ENCODE measurements around the gene CKS1B. TPM values are rescaled to one million over a fixed set of nuclear protein-coding genes. Genes with fewer than 3 reads are reported as not detected.

The CKS1B gene
- total RNA-seq, 3 donors from 2014 or later: 26.8 to 52.4 (median 29.3) TPM

DNA sequence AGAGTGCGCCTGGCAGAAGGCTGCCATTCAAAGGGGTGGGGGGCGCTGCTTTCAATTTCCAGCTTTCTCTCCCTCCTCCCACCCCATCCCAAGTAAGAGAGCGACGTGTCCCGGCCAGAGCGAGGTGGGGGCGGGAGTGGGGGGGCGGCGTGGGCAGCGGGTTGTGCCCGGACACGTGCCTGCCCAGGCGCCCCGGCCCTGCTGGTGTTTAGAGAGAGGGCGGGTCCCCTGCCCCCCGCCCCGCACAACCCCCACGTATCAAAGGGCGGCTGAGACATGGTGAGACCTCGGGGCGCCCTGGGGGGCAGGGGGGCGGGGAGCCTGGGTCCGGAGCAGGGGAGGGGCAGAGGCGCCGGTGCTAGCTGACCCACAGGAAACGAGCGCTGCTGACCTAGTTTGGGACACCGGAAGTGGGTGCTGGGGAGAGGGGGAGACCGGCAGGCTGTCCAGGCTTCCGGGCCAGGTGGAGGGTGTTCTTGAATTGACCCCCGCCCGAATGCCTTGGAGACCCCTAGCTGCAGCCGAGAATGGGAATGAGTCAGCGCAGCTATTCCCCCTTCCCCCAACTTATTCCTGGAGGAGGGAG, 29.4 kb downstream of the CKS1B start:
- Histone ChIP-seq H3K9me3 (no peaks in the 10 kb centered on the region), H3K36me3 (ENCODE audit: low read depth) (no peaks in the 10 kb centered on the region), H3K4me1 (ENCODE audit: low read depth) (peaks cover 58% of the 10 kb centered on the region), H3K4me3 (peak overlapping the region; percentile 84)
- TF ChIP-seq, protein P1, sequence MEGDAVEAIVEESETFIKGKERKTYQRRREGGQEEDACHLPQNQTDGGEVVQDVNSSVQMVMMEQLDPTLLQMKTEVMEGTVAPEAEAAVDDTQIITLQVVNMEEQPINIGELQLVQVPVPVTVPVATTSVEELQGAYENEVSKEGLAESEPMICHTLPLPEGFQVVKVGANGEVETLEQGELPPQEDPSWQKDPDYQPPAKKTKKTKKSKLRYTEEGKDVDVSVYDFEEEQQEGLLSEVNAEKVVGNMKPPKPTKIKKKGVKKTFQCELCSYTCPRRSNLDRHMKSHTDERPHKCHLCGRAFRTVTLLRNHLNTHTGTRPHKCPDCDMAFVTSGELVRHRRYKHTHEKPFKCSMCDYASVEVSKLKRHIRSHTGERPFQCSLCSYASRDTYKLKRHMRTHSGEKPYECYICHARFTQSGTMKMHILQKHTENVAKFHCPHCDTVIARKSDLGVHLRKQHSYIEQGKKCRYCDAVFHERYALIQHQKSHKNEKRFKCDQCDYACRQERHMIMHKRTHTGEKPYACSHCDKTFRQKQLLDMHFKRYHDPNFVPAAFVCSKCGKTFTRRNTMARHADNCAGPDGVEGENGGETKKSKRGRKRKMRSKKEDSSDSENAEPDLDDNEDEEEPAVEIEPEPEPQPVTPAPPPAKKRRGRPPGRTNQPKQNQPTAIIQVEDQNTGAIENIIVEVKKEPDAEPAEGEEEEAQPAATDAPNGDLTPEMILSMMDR (IDR thresholded peaks at IDR 0.05): no peak
- intact Hi-C loops (cut with DNase I, micrococcal nuclease): no loop called here
- ATAC-seq: no peak
- DNase-seq: peak; percentile 75 to 88 (median 83)

GRCh38 chr1:155004352-155005075, 30.0 kb downstream of the CKS1B start:
- no peaks in the 10 kb centered on the region for H3K36me3 ChIP-seq (ENCODE audit: low read depth)
- H3K4me3 ChIP-seq: peak overlapping the region; percentile 84
- H3K9me3 ChIP-seq: no peaks in the 10 kb centered on the region
- TF ChIP-seq, protein P1 (IDR thresholded peaks at IDR 0.05): no peak
- DNase-seq: peak in 2 of 3 donors; percentile 53 to 63
- ATAC-seq: no peak
- H3K4me1 ChIP-seq (ENCODE audit: low read depth): peaks cover 54% of the 10 kb centered on the region
- intact Hi-C loops (cut with DNase I, micrococcal nuclease): no loop called here

DNA sequence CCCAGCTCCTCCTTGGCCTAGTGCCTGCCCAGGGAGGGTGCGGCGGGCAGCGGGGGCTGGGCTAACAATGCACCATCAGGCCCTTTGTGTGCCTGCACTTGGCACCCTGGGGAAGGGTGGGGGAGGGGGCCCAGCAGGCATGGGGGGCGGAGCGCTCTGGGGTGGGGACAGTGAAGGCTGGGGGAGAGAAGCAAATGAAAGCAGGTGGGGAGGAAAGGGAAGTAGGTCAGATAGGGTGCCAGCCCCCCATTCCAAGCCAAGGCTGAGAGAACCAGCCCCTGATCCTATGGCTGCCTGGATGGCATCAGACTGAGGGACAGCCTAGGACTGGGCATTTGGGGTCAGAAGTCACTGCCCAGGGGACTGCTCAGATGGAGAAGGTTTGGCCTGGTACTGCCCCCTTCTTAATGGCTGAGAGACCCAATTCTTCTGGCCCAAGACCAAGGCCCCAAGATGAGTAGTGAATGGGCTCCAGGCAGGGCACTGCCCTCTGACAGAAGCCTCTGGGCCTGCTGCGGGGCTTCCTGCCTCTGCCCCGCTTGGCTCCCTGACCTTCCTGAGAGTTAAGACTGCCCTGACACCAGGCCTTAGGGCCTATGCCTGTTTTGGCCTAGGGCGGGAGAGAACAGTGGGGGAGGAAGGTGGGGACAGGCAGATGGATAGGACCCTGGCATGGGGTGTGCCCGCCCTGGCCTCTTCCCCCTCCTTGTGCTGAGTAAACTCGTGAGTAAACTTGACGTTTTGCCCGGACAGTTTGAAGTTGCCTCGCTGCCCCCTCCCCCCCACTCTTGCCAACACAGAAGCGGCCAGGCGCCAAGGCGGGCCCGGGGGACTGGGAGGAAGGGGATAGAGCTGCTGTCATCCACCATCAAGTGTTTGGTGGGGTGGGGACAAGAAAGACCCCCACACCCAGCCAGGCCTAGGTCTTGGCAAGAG, 30.9 kb downstream of the CKS1B start:
- Histone ChIP-seq H3K9me3 (no peaks in the 10 kb centered on the region), H3K4me3 (no peak overlapping the region), H3K4me1 (ENCODE audit: low read depth) (peaks cover 54% of the 10 kb centered on the region), H3K36me3 (ENCODE audit: low read depth) (no peaks in the 10 kb centered on the region)
- ATAC-seq: peak; percentile 8
- intact Hi-C loops (cut with DNase I, micrococcal nuclease): no loop called here
- TF ChIP-seq, protein P1 (IDR thresholded peaks at IDR 0.05): no peak
- peak; percentile 86 to 90 (median 87) for DNase-seq

GRCh38 chr1:155006601-155007101, 32.2 kb downstream of the CKS1B start:
- TF ChIP-seq, protein P1 (IDR thresholded peaks at IDR 0.05): no peak
- no peaks in the 10 kb centered on the region for H3K36me3 ChIP-seq (ENCODE audit: low read depth)
- peaks cover 66% of the 10 kb centered on the region for H3K4me1 ChIP-seq (ENCODE audit: low read depth)
- ATAC-seq: no peak
- intact Hi-C loops (cut with DNase I, micrococcal nuclease): no loop called here
- H3K4me3 ChIP-seq: no peak overlapping the region
- H3K9me3 ChIP-seq: no peaks in the 10 kb centered on the region
- DNase-seq: peak in 1 of 3 donors; percentile 62

DNA sequence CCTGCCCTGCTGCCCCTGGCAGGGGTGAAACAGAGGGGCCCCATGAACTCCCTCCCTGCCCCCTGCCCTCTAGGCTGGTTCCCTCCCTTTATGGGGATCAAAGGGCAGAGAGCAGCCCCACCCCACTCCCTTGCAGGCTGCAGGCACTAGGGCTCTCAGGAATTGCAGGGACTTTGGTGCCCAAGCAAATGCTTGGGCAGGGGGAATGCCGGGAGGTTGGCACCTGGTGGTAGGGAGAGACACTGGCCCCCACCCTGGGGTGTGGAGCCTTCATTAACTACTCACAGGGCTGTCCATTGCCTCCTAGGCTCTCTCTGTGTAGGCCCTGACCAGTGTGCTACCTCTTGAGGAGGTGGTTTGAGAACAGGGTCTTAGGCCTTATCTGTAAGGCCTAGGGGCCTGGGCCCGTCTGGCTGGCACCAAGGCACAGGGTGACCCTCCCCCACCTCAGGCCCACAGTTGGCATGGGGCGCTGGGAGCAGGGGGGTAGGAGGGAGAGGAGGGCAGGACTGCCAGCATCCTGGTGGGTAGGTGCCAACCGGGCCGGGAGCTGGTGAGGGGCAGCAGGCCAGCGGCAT, 32.9 kb downstream of the CKS1B start:
- intact Hi-C loops (cut with DNase I, micrococcal nuclease): no loop called here
- Histone ChIP-seq H3K36me3 (ENCODE audit: low read depth) (no peaks in the 10 kb centered on the region), H3K4me1 (ENCODE audit: low read depth) (peaks cover 73% of the 10 kb centered on the region), H3K4me3 (no peak overlapping the region), H3K9me3 (no peaks in the 10 kb centered on the region)
- DNase-seq: peak; percentile 86 to 90 (median 89)
- ATAC-seq: peak; percentile 59
- TF ChIP-seq, protein P1 (IDR thresholded peaks at IDR 0.05): no peak
